ENCODE measurements around the gene KRT7.

The KRT7 gene

DNA sequence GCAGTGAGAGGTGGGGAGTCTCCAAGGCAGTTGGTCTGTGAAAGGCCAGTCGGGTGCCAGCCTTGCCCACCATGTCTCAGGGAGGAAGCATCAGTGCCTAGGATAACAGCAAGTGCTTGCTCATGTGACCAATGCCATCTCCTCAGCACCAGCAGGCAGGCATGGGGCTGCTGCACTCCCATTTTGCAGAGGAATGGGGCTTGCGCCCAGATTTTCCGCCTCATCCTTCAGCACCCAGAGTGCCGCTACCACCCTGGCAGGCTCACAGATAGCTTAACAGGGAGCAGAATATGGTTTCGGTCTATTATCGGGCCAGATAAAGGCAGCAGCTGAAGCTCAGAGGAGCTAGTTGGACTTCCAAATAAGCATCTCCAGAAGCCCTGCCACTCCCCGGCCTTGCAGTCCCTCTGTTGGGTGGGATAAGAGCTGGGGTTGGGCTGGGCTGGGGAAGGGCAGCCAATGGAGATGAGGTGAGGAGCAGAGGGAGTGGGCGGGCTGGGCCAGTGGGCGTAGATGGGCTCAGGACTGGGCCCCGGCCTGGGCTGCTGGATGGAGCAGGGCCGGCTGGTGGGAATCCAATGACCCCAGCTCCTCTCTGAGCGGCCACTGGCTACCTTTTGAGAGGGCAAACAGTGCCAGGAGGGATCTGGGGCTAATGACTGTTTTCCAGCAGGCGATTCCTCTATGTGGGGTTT is 32.8 kb upstream of the KRT7 start:
- DNase-seq: no peak

- DNase-seq: no peak
Measured at GRCh38 chr12:52200781-52201450, 32.1 kb upstream of the KRT7 start.

DNA sequence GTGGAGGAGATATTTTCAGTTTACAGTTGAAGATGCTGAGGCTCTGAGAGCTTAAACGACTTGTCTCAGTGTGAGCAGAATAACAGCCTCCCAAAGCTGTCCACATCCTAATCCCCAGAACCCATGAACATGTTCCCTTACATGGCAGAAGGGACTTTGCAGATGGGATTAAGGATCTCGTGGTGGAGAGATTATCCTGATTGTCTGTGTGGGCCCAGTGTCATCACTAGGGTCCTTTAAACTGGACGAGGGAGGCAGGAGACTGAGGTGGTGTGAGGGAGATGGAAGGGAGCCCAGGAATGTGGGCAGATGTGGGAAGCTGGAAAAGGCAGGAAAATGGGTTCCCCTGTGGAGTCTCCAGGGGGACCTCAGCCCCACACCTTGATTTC is 31.6 kb upstream of the KRT7 start:
- no peak for DNase-seq

GRCh38 chr12:52202361-52203078 is 30.5 kb upstream of the KRT7 start:
- peak; percentile 85 for DNase-seq

- DNase-seq: peak; percentile 90
Measured at GRCh38 chr12:52203079-52203921, 29.7 kb upstream of the KRT7 start.

DNA sequence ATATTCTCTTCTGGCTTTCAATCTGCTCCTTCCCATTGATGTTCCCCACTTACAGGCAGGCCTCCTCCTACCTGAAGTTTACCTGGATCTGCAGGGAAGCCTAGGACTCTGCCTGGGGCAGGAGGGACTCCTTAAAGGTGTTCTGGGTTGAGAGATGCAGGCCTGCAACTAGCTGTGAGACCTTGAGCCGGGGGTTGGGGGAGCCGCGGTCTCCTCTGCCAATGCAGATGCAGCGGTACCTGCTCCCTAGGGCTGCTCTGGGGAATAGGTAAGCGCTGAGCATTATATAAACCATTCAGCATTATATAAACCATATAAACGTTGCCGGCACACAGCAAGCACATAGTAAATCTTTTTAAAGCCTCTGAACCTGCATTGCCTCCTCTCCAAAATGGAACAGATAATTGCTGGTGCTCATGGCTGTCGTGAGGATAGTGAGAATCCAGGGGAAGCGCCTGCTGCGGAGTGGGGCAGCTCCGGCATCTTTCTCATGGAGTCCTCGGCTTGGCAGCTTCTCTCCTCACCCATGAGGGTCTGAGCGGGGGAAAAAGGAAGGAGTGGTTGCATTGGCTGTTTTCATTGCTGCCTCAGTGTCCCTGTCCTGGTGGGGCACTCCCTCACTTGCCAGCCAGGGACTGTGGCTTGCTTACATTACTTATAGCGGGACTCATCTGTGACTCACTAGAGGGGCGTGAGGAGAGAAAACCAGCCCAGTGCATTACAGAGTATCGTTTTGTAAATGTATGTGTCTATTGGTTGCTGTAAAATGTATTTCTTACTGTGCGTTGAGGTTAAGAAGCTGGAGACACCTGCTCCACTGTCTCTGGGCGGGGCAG is 28.7 kb upstream of the KRT7 start:
- no peak for DNase-seq

- no peak for DNase-seq
Measured at GRCh38 chr12:52204931-52205505, 28.0 kb upstream of the KRT7 start.

GRCh38 chr12:52205612-52206303 is 27.3 kb upstream of the KRT7 start:
- no peak for DNase-seq

DNA sequence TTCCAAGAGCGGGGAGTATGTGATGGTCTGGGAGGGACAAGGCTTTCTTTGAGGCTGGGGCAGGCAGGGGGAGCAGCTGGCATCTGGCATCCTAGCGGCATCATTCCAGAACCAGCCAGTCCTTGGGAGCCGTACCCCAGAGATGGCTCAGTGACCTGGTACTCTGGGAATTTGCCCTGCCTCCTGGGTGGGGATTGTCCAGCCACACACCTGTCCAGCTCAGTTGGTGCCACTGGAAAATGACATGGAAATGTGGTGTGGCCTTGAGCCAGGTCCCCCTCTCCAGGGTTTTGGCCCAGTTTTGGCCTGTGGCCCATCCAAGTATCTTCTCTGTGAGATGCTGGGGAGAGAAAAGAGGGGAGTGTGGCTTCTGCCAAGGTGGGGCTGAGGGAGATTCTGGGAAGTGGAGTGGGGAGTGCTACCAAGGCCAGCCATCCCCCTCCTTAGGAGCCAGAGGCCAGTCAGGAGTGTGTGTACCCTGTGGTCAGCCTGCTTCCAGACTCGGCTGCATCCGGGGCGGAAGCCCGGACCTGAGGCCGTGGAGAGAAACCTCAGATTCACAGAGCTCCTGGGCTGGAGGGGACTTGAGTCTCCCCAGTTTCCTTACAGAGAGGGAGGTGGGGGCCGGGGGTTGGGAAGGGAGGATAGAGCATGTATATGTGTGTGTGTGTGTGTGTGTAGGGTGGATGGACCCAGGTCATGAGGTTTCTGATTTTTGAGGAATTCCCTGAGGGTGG is 26.6 kb upstream of the KRT7 start:
- no peak for DNase-seq

DNA sequence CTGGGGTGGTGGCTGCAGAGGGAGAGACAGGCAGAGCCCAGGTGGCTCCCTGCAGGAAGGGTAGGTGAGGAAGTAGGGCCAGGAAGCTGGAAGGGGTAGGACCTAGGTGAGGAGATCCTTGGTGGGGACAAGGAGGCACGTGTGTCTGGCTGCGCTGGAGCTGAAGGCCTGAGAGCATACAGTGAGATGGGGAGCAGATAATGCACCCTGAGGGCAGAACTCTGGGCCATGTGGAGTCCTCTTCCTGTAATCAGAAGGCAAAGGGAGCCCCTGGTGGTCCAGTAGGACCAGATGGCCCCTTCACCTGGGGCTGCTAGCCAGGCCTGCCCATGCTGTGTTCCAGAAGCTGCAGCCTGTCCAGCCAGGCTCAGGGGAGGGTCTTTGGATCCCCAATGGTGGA is 25.9 kb upstream of the KRT7 start:
- no peak for DNase-seq

DNA sequence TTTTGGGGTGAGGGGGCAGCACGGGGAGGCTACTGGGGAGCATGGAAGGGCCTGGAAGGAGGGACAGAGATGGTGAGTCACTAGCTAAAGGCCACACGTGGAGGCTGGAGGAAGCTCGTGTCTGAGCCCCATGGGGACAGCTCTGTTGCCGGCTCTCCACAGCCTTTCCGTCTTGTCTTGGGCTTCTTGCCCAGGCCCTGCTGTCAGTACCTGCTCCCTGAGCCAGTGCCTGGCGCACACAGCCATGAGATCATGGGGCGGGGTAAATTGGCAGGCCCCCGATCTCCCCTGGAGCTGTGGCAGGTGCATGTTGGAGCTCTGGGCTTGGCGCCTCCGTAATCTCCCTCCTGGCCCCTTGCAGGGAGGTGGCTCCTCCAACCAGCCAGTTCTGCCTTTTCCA is 25.1 kb upstream of the KRT7 start:
- DNase-seq: no peak

- DNase-seq: no peak
Measured at GRCh38 chr12:52208424-52209165, 24.4 kb upstream of the KRT7 start.

DNA sequence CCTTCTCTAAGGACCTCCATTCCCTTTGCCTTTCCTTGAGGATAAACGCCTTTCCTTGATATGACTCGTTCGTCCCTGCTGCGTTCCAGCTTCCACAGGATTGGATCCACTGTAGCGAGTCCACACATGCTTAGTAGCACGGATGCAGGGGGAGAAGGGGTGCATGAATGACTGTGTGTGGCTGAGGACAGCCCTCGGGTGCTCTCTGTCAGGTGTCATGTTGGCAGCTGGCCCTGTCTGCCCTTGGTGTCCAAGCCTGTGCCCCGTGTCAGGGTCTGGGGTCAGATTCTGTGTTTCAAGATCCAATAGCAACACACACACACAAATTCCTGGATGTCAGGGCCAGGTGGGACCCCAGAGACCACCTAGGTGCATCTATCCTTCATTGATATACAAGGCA is 23.7 kb upstream of the KRT7 start:
- DNase-seq: no peak

DNA sequence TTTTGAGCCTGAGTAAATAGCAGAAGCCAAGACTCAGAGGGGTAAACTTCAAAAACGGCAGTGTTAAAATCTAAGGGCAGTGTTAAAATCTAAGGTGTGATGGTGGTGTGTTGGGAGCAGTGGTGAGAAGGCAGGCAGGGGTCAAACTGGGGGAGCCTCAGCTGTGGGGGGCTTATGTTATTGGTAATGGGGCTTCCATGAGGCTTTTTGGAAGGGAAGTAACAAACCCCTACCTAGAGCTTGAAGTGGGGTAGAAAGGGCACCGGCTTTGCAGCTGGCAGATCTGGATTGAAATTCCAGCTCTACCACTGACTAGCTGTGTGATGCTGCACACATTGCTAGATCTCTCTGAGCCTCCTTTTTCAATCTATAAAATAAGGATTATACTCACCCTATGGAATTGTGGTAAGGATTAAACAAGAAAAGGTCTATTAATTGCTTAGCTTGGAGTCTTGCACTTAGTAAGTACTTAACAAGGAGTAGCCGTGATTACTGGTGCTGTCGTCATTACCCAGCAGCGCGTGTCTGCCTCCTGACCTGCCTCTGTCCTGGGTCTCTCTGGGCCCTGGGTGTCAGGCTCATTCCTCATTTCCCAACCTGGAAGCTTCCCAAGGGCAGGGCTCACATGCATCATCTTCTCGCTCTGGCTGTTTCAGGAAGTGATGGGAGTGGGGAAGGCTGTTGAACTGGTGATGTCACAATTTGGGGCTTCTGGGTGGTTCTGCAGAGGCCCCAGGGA is 22.7 kb upstream of the KRT7 start:
- no peak for DNase-seq

DNA sequence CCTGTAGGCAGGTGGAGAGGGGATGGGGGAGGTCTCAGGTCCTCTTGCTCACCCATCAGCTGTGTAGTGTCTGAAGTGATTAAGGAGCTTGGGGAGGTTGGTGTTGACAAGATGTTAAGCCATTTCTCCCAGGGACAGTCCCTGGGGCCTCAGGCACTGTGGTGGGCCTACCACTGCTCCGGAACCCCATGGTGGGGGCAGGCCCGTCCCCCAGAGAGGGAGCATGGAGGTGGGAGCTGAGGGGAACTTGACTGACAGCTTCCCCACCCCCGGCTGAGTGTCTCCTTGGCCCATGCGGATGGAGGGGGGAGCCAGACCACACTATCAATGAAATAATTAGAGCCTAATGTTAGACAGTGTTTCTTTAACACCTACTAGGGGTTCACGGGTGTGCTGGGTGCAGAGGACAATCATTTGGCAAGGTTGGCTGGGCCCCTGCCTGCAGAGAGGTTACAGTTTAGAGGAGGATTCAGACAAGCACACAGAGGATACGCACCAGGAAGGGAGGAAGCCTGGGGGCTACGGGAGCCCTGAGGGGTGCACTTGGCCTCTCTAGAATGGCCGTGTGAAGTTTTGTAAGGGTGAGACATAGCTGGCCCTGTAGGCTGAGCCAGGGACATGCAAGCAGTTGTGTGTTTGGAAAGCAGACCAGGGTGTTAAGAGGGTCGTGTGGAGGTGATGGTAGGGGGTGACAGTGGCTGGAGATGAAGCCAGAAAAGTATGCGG is 22.0 kb upstream of the KRT7 start:
- DNase-seq: no peak

GRCh38 chr12:52211716-52212585 is 21.1 kb upstream of the KRT7 start:
- DNase-seq: no peak

Data from eye (tissue), 1 donor.